Measurements from ENCODE around the gene VRK2.
A peak's percentile ranks its signal among the peaks of the same experiment; 100 is the strongest.

VRK2 gene

DNA sequence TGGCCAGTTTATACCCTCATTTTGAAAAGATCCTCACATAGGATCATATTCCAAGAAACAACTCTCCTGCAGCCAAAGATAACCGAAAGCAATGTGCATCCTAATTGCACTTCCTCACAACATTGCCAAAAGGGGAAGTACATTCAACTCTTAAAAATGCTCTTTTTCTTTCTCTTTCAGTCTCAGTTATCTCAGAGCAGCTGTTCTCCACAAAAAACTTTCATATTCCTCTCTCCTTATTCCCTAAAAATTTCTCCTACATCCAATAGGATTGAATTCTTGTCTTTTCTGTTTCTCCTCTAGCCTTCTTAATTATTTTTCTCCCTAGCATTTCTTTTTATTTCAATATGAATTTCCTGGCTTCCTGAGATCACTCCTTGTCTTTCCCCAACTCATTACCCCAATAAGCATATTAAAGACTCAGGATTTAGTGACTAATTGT lies 7.4 kb upstream of the VRK2 start:
- TF ChIP-seq, protein P1, sequence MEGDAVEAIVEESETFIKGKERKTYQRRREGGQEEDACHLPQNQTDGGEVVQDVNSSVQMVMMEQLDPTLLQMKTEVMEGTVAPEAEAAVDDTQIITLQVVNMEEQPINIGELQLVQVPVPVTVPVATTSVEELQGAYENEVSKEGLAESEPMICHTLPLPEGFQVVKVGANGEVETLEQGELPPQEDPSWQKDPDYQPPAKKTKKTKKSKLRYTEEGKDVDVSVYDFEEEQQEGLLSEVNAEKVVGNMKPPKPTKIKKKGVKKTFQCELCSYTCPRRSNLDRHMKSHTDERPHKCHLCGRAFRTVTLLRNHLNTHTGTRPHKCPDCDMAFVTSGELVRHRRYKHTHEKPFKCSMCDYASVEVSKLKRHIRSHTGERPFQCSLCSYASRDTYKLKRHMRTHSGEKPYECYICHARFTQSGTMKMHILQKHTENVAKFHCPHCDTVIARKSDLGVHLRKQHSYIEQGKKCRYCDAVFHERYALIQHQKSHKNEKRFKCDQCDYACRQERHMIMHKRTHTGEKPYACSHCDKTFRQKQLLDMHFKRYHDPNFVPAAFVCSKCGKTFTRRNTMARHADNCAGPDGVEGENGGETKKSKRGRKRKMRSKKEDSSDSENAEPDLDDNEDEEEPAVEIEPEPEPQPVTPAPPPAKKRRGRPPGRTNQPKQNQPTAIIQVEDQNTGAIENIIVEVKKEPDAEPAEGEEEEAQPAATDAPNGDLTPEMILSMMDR (IDR thresholded peaks at IDR 0.05; ENCODE audit: control insufficient read depth, insufficient read depth, low read depth, low read length, missing control alignments) = no peak
- DNase-seq (ENCODE audit: low read depth) = no peak
- no peak overlapping the region for H3K4me3 ChIP-seq (ENCODE audit: control insufficient read depth, low read depth, low read length)

DNA sequence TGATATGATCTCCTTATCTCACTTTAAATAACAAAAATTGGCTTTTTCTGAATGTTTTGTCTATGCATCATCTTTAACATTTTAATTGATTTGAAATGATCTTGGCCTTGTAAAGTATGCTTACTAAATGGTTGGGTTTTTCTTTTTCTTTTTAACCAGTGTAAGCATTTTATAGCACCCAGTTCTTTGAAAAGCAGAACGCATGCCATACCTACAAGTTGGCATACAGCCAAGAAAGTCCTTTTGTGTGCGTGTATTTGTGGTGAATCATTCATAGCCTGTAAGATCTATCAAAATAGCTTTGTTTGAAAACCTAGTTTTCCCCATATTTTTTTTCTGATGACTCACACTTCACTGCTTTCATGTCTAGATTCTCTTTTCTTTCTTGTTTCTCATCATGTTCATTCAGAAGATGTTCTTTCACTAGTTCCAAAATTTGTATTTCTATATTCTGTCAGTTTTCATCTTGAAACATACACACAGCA lies 4.1 kb upstream of the VRK2 start:
- TF ChIP-seq, protein P1 (IDR thresholded peaks at IDR 0.05; ENCODE audit: control insufficient read depth, insufficient read depth, low read depth, low read length, missing control alignments) = no peak
- no peak overlapping the region for H3K4me3 ChIP-seq (ENCODE audit: control insufficient read depth, low read depth, low read length)
- DNase-seq (ENCODE audit: low read depth) = peak; percentile 74

DNA sequence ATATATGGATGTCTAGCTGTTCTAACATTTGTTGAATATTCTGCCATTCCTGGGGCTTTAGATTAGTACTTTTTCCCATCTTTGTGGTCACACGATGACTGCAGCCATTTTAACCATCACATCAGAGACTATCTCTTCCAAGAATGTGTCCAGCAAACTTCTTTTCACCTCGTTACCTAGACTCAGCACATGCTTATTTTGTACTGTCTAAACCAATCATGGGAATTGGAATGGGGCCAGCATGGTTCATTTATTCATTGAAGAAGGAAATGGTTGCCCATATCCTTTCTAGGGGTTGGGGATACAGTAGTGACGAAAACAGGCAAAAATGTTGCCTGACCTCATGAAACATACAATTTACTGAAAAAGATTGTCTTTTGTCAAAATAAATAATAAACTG lies 2.5 kb upstream of the VRK2 start:
- no peak overlapping the region for H3K4me3 ChIP-seq (ENCODE audit: control insufficient read depth, low read depth, low read length)
- TF ChIP-seq, protein P1 (IDR thresholded peaks at IDR 0.05; ENCODE audit: control insufficient read depth, insufficient read depth, low read depth, low read length, missing control alignments) = no peak
- no peak for DNase-seq (ENCODE audit: low read depth)

DNA sequence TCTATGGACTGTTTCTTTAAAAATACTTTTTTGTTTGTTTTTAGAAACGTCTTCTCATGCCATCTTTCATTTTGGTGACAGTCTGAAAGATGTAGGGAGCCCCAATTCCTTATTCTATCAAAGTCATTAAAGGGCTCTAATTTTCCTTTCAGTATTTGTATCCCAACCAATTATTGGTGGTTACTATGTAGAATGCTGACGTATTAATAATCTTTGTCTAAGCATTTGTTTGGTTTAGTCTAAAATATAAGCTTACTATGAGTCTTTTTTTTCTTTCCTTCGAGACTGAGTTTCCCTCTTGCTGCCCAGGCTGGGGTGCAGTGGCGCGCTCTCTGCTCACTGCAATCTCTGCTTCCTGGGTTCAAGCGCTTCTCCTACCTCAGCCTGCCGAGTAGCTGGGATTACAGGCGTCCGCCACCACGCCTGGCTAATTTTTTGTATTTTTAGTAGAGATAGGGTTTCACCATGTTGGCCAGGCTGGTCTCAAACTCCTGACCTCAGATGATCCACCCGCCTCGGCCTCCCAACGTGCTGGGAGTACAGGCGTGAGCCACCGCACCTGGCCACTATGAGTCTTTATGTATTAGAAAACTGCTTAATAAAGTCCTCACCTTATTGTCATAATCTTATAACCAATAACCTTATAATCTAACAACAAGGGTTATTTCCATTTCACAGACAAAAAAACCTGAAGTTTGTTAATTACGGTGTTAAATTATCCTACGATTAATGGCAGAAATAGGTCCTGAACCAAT lies 849 bp upstream of the VRK2 start:
- TF ChIP-seq, protein P1 (IDR thresholded peaks at IDR 0.05; ENCODE audit: control insufficient read depth, insufficient read depth, low read depth, low read length, missing control alignments) = no peak
- H3K4me3 ChIP-seq (ENCODE audit: control insufficient read depth, low read depth, low read length) = peak overlapping the region; percentile 79
- no peak for DNase-seq (ENCODE audit: low read depth)

DNA sequence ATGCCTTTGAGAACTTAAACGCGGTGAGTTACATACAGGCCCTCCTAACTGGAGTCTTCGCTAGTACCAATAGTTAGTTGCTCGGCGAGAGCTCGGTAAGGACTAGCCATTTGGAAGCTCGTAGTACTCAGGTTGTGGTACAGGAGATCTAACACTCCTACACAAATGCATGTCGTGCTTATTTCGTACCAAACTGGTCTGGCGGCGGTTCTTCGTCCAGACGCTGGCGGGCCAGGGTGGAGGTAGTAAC lies 346 bp upstream of the VRK2 start:
- no peak for DNase-seq (ENCODE audit: low read depth)
- H3K4me3 ChIP-seq (ENCODE audit: control insufficient read depth, low read depth, low read length) = peak overlapping the region; percentile 79
- TF ChIP-seq, protein P1 (IDR thresholded peaks at IDR 0.05; ENCODE audit: control insufficient read depth, insufficient read depth, low read depth, low read length, missing control alignments) = no peak

DNA sequence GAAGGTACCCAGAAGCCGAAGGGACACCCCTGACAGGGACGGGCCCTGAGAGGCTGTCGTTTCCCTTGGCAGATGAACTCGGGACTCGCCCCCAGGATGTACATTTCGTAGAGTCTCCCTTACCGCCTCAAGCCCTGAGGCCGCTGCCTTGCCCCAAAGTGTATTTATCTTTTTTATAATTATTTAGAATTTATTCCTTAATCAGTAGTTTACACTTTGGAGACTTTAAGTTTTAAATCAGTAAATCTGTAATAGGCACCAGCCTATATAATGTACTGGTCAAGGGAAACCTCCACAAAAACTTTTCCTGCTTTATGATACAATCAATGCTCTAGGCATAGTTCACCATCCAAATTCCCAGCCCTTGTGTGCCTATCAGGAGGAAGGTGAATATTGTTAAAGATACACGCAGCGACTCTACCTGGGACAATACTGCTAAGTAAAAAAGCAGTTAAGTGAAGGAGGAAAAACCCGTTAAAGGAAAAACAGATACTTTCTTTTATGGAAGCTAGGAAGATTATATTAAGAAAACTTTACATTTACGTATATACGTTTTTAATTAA lies 848 bp downstream of the VRK2 start:
- peak overlapping the region; percentile 79 for H3K4me3 ChIP-seq (ENCODE audit: control insufficient read depth, low read depth, low read length)
- DNase-seq (ENCODE audit: low read depth) = no peak
- TF ChIP-seq, protein P1 (IDR thresholded peaks at IDR 0.05; ENCODE audit: control insufficient read depth, insufficient read depth, low read depth, low read length, missing control alignments) = no peak

All from AG09309 (cell line).